HL-60 (cell line): ENCODE measurements around the gene SLC25A21.

ENCODE experiments used
- DNase-seq, 2 experiments: peaks; one replicate each; pipeline ENCODE4 v3.0.0-alpha.2; 2010 to 2020; ENCODE audit warnings: low read depth in 1 of 2, low spot score in 1 of 2
- H3K27ac ChIP-seq: fragments of 250-450 bp; sonication (Bioruptor Pico); replicated peaks from 2 replicates; pipeline ENCODE4 v1.5.1; 2020; ENCODE audit warnings: mild to moderate bottlenecking, moderate library complexity
- H3K27me3 ChIP-seq: fragments of 250-450 bp; sonication (Bioruptor Pico); 2 replicates; pipeline ENCODE4 v1.5.1; 2021; ENCODE audit warnings: mild to moderate bottlenecking, moderate library complexity; ENCODE audit not compliant: insufficient read depth, poor library complexity, severe bottlenecking
- H3K4me3 ChIP-seq: replicated peaks from 2 replicates; pipeline ENCODE4 v1.5.1; 2011; ENCODE audit warnings: mild to moderate bottlenecking, control low read depth, low read length; ENCODE audit not compliant: insufficient read depth
- GABPA ChIP-seq: IDR thresholded peaks from 2 replicates; pipeline ENCODE4 v1.6.1; 2012; ENCODE audit warnings: low read depth
- POLR2AphosphoS5 ChIP-seq: IDR thresholded peaks from 2 replicates; pipeline ENCODE4 v1.6.1; 2012; ENCODE audit warnings: low read depth
- SPI1 ChIP-seq: IDR thresholded peaks from 2 replicates; pipeline ENCODE4 v1.6.1; 2012; ENCODE audit warnings: low read depth, mild to moderate bottlenecking, borderline replicate concordance
- TF ChIP-seq, protein P1 (sequence below): IDR thresholded peaks from 2 replicates; pipeline ENCODE4 v1.6.1; 2012; ENCODE audit warnings: low read depth; ENCODE audit not compliant: insufficient replicate concordance
- TF ChIP-seq, protein P2 (sequence below): IDR thresholded peaks from one replicate; pipeline ENCODE4 v1.5.1; 2011; ENCODE audit warnings: low read length, control low read depth, inconsistent platforms; ENCODE audit not compliant: insufficient read depth

SLC25A21 gene

DNA sequence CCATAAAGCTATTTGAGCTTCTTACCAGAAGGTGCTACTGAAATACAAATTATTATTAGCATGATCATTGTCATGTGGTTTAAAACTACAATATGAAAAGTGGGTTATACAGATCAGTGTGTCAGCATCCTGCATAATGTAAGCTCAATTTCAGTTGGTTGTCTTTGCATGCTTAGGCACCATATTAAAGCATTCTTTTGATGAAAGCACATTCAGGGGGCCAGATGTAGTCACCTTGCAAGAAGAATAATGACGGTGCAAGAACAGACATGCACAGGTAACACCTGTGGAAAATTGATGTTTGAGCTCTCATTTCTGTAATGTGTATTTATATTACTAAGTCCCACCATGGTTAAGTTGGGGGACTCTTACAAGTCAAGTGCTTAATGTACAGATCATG is 386.9 kb downstream of the SLC25A21 start:
- Histone ChIP-seq H3K27me3 (no peaks in the 10 kb centered on the region), H3K27ac (no peak overlapping the region), H3K4me3 (no peak overlapping the region)
- TF ChIP-seq SPI1 (no peak), GABPA (no peak), POLR2AphosphoS5 (no peak)
- TF ChIP-seq, protein P1, sequence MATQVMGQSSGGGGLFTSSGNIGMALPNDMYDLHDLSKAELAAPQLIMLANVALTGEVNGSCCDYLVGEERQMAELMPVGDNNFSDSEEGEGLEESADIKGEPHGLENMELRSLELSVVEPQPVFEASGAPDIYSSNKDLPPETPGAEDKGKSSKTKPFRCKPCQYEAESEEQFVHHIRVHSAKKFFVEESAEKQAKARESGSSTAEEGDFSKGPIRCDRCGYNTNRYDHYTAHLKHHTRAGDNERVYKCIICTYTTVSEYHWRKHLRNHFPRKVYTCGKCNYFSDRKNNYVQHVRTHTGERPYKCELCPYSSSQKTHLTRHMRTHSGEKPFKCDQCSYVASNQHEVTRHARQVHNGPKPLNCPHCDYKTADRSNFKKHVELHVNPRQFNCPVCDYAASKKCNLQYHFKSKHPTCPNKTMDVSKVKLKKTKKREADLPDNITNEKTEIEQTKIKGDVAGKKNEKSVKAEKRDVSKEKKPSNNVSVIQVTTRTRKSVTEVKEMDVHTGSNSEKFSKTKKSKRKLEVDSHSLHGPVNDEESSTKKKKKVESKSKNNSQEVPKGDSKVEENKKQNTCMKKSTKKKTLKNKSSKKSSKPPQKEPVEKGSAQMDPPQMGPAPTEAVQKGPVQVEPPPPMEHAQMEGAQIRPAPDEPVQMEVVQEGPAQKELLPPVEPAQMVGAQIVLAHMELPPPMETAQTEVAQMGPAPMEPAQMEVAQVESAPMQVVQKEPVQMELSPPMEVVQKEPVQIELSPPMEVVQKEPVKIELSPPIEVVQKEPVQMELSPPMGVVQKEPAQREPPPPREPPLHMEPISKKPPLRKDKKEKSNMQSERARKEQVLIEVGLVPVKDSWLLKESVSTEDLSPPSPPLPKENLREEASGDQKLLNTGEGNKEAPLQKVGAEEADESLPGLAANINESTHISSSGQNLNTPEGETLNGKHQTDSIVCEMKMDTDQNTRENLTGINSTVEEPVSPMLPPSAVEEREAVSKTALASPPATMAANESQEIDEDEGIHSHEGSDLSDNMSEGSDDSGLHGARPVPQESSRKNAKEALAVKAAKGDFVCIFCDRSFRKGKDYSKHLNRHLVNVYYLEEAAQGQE = no peak
- TF ChIP-seq, protein P2, sequence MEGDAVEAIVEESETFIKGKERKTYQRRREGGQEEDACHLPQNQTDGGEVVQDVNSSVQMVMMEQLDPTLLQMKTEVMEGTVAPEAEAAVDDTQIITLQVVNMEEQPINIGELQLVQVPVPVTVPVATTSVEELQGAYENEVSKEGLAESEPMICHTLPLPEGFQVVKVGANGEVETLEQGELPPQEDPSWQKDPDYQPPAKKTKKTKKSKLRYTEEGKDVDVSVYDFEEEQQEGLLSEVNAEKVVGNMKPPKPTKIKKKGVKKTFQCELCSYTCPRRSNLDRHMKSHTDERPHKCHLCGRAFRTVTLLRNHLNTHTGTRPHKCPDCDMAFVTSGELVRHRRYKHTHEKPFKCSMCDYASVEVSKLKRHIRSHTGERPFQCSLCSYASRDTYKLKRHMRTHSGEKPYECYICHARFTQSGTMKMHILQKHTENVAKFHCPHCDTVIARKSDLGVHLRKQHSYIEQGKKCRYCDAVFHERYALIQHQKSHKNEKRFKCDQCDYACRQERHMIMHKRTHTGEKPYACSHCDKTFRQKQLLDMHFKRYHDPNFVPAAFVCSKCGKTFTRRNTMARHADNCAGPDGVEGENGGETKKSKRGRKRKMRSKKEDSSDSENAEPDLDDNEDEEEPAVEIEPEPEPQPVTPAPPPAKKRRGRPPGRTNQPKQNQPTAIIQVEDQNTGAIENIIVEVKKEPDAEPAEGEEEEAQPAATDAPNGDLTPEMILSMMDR = no peak
- DNase-seq = no peak

DNA sequence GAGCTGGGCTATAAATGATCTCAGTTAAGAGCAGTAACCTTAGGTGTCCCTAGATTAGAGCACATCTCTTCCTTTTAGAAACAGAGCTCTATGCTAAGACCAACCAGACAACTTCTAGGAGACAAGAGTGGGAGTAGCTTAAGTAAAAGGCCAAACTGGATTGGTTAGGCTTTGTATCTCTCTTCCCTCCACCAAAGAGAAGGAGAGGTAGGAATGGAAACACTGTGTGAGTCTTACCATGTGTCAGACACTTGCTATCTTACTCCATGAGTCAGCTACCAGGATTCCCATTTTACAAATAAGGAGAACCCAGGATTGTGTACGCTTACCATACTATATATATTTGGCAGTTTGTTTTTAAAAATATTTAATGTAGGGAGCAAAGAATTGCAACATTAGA is 387.9 kb downstream of the SLC25A21 start:
- no peak for DNase-seq
- TF ChIP-seq, protein P2 = no peak
- TF ChIP-seq POLR2AphosphoS5 = no peak
- no peak for TF ChIP-seq SPI1
- no peak for TF ChIP-seq GABPA
- TF ChIP-seq, protein P1 = no peak
- Histone ChIP-seq H3K27me3 (no peaks in the 10 kb centered on the region), H3K4me3 (no peak overlapping the region), H3K27ac (no peak overlapping the region)

DNA sequence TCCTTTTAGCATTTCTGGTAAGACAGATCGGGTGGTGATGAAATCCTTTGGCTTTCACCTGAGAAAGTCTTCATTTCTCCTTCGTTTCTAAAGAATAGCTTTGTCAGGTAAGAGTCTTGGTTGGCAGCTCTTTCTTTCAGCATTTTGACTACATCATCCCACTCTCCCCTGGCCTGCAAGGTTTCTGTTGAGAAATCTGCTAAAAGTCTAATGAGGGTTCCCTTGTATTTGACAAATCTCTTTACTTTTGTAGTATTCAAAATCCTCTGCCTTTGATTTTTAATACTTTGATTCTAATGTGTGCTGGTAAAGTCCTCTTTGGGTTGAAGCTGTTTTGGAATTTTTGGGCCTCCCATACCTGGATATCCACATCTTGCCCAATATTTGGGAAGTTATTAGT is 390.5 kb downstream of the SLC25A21 start:
- no peak for TF ChIP-seq SPI1
- TF ChIP-seq POLR2AphosphoS5 = no peak
- Histone ChIP-seq H3K4me3 (no peak overlapping the region), H3K27me3 (no peaks in the 10 kb centered on the region), H3K27ac (no peak overlapping the region)
- DNase-seq = no peak

DNA sequence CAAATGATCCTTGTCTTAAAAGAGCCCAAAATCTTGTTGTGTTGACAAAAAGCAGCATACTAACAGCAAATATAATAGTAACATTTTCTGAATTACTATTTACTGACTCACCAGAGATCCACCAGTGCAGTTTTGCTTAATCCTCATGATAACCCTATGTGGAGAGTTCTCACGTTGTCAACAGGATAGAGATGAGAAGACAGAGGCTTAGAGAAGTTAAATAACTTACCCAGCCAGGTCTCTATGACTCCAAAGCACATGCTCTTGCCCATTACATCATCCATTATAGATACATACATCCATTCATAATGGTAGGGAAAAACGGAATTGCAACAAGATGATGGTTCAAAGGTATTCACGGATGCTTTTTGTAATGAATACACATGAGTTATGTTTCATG is 398.8 kb downstream of the SLC25A21 start:
- no peak for TF ChIP-seq SPI1
- no peak for TF ChIP-seq GABPA
- TF ChIP-seq, protein P2 = no peak
- TF ChIP-seq POLR2AphosphoS5 = no peak
- TF ChIP-seq, protein P1 = no peak
- no peak overlapping the region for H3K4me3 ChIP-seq
- no peak for DNase-seq
- H3K27ac ChIP-seq = no peak overlapping the region
- H3K27me3 ChIP-seq = no peaks in the 10 kb centered on the region
